Superior temporal gyrus (tissue), 1 donor: ENCODE results near the gene RAB8B.

Source experiments
- DNase-seq: peaks from one replicate; pipeline ENCODE4 v3.0.0-alpha.2; 2016; ENCODE audit errors: extremely low spot score

Gene RAB8B

GRCh38 chr15:63185206-63185605 is 4.2 kb upstream of the RAB8B start:
- DNase-seq = no peak

- no peak for DNase-seq
Measured at GRCh38 chr15:63186065-63186464, 3.3 kb upstream of the RAB8B start.

- no peak for DNase-seq
Measured at GRCh38 chr15:63187589-63188226, 1.7 kb upstream of the RAB8B start.

GRCh38 chr15:63188247-63188925 is 1.0 kb upstream of the RAB8B start:
- peak; percentile 56 for DNase-seq

- no peak for DNase-seq
Measured at GRCh38 chr15:63189941-63190768, 749 bp downstream of the RAB8B start.

GRCh38 chr15:63190769-63191649 is 1.6 kb downstream of the RAB8B start:
- no peak for DNase-seq

GRCh38 chr15:63191895-63192618 is 2.7 kb downstream of the RAB8B start:
- DNase-seq = no peak

- DNase-seq = no peak
Measured at GRCh38 chr15:63192619-63193206, 3.3 kb downstream of the RAB8B start.

GRCh38 chr15:63194302-63194701 is 4.9 kb downstream of the RAB8B start:
- no peak for DNase-seq

GRCh38 chr15:63194880-63195568 is 5.6 kb downstream of the RAB8B start:
- no peak for DNase-seq

GRCh38 chr15:63195569-63196015 is 6.2 kb downstream of the RAB8B start:
- no peak for DNase-seq

- DNase-seq = no peak
Measured at GRCh38 chr15:63196842-63197241, 7.4 kb downstream of the RAB8B start.

GRCh38 chr15:63197626-63198025 is 8.2 kb downstream of the RAB8B start:
- DNase-seq = no peak

- no peak for DNase-seq
Measured at GRCh38 chr15:63198371-63199250, 9.2 kb downstream of the RAB8B start.

- no peak for DNase-seq
Measured at GRCh38 chr15:63200464-63201249, 11.3 kb downstream of the RAB8B start.

GRCh38 chr15:63202861-63203260 is 13.5 kb downstream of the RAB8B start:
- no peak for DNase-seq

GRCh38 chr15:63203451-63204090 is 14.2 kb downstream of the RAB8B start:
- no peak for DNase-seq

- no peak for DNase-seq
Measured at GRCh38 chr15:63206079-63206478, 16.7 kb downstream of the RAB8B start.
